Amygdala (tissue), 56 donors: ENCODE results near the gene RANGAP1.

ENCODE experiments used
- DNase-seq, 56 donors: peaks; one replicate each; lab custom pipeline; 2025; lab: John Stamatoyannopoulos, UW

Gene RANGAP1

GRCh38 chr22:41238570-41239442 lies 47.2 kb downstream of the RANGAP1 start:
- no peak for DNase-seq

GRCh38 chr22:41237707-41238569 lies 48.0 kb downstream of the RANGAP1 start:
- DNase-seq, result peak in 22 of 56 donors; percentile 13 to 73 (median 44)

GRCh38 chr22:41237036-41237706 lies 48.8 kb downstream of the RANGAP1 start:
- DNase-seq, result peak in 1 of 56 donors; percentile 26

GRCh38 chr22:41234815-41235695 lies 50.9 kb downstream of the RANGAP1 start:
- peak in 6 of 56 donors; percentile 8 to 54 (median 24) for DNase-seq

GRCh38 chr22:41231369-41231768 lies 54.6 kb downstream of the RANGAP1 start:
- DNase-seq, result no peak

GRCh38 chr22:41230401-41230785 lies 55.6 kb downstream of the RANGAP1 start:
- no peak for DNase-seq

GRCh38 chr22:41229730-41230400 lies 56.1 kb downstream of the RANGAP1 start:
- peak in 8 of 56 donors; percentile 23 to 42 (median 29) for DNase-seq

- DNase-seq, result no peak
Observed at GRCh38 chr22:41229215-41229614, 56.8 kb downstream of the RANGAP1 start.

GRCh38 chr22:41226723-41227655 lies 59.0 kb downstream of the RANGAP1 start:
- peak in 8 of 56 donors; percentile 10 to 53 (median 23) for DNase-seq

- no peak for DNase-seq
Observed at GRCh38 chr22:41223535-41223934, 62.5 kb downstream of the RANGAP1 start.

GRCh38 chr22:41222846-41223507 lies 63.0 kb downstream of the RANGAP1 start:
- DNase-seq, result peak in 8 of 56 donors; percentile 19 to 62 (median 34)

- DNase-seq, result peak in 26 of 56 donors; percentile 16 to 70 (median 41)
Observed at GRCh38 chr22:41217553-41218157, 68.3 kb downstream of the RANGAP1 start.

GRCh38 chr22:41216984-41217383 lies 69.0 kb downstream of the RANGAP1 start:
- peak in 2 of 56 donors; percentile 3 to 23 for DNase-seq

- DNase-seq, result no peak
Observed at GRCh38 chr22:41215926-41216325, 70.1 kb downstream of the RANGAP1 start.

- DNase-seq, result no peak
Observed at GRCh38 chr22:41215409-41215808, 70.6 kb downstream of the RANGAP1 start.

- no peak for DNase-seq
Observed at GRCh38 chr22:41206719-41207118, 79.3 kb downstream of the RANGAP1 start.
